Measurements from ENCODE around the gene CYS1. TPM values are rescaled to one million over a fixed set of nuclear protein-coding genes. Genes with fewer than 3 reads are reported as not detected.
A peak's percentile ranks its signal among the peaks of the same experiment; 100 is the strongest.

Gene CYS1
- total and polyA plus RNA-seq, 2 of the 8 experiments (the other 6 are each of a cell fraction or from before 2014, with no cell fraction given) = 0.09 to 0.13 TPM

DNA sequence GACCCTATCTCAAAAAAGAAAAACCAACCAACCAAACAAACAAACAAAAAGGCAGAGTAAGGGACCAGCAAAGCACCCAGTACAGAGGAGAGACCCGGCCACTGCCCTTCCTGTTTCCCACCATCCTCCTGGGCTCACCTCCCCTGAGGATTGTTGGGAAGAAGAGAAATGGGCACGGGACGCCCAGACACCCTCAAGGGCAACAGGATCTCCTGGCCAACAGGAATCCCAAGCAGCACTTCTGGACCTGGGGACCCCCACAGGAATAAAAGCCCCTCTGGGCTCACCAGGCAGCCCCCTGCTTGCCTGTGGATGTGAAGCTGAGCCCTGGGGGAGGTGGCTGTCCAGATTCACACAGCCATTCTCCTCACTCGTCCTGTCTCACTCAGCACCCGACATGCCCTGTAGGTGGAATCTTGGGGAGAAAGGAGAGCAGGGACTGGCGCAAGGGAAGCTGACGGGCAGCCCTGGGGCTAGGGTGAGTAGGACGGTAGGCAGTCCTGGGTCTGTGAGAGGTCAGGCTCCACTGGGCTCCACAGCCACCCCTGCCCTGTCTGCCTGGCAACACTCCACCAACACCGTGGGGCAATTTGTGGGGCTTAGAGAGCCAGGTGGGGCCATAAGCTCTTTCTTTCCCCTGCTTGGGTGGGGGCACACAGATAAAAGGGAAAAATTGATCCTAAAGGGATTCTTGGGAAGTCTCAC, 18.8 kb downstream of the CYS1 start:
- no peak overlapping the region for H3K27ac ChIP-seq (ENCODE audit: low read depth, low read length)
- no peak overlapping the region for H3K23ac ChIP-seq (ENCODE audit: insufficient read length)
- no peaks in the 10 kb centered on the region for H3K79me2 ChIP-seq (ENCODE audit: control insufficient read depth in 1 of 2, insufficient read depth in 2 of 2, low read length in 2 of 2)
- H2BK12ac ChIP-seq (ENCODE audit: low read depth, low read length) = 0 out of 2 replicates have a peak overlapping the region, but pooled peaks have one; percentile 50
- DNase-seq (ENCODE audit: low read depth in 1 of 2, low spot score in 2 of 2) = no peak
- H3K23me2 ChIP-seq (ENCODE audit: low read depth, low read length) = peaks cover 3% of the 10 kb centered on the region; the same call in 1 of the 2 replicates
- POLR2A ChIA-PET (ENCODE audit: partially characterized antibody) = interaction anchor here (0.6 to 1.5 kb wide), 2 partner anchors 13 to 480 kb away, joined by 3 read pairs; no protein-coding TSS in a partner anchor
- no peak overlapping the region for H2AFZ ChIP-seq (ENCODE audit: low read length)
- no peak overlapping the region for H2BK20ac ChIP-seq (ENCODE audit: low read length)
- no peak overlapping the region for H2BK5ac ChIP-seq (ENCODE audit: low read depth, low read length)
- CTCF ChIA-PET (ENCODE audit: partially characterized antibody) = interaction anchor here (0.6 to 7.7 kb wide), 6 partner anchors 9 to 91 kb away, joined by 3 to 68 read pairs (median 5); no protein-coding TSS in a partner anchor
- no peaks in the 10 kb centered on the region for H3K36me3 ChIP-seq (ENCODE audit: control insufficient read depth in 2 of 4, insufficient read depth in 4 of 4, low read length in 3 of 4)
- peaks cover 0 to 21% (median 1%) of the 10 kb centered on the region in 4 experiments; a peak in 3 of 7 replicates for H3K4me1 ChIP-seq (replicated peaks in 1 of 4; ENCODE audit: control insufficient read depth in 3 of 4, insufficient read depth in 4 of 4, low read length in 3 of 4)
- H3K27me3 ChIP-seq (replicated peaks in 1 of 4; ENCODE audit: control insufficient read depth in 3 of 4, extremely low read depth in 1 of 4, insufficient read depth in 3 of 4, low read length in 3 of 4) = no peaks in the 10 kb centered on the region
- peak overlapping the region; percentile 5 for H4K5ac ChIP-seq (ENCODE audit: insufficient read length, low read depth, low read length)
- no peaks in the 10 kb centered on the region for H3K79me1 ChIP-seq (ENCODE audit: low read depth, low read length)
- no peak overlapping the region for H4K8ac ChIP-seq (ENCODE audit: extremely low read depth, insufficient read depth, low read length)
- H3K4me2 ChIP-seq (ENCODE audit: insufficient read depth in 1 of 2, low read depth in 2 of 2, low read length in 2 of 2) = no peak overlapping the region
- WGBS, 2 experiments (ENCODE audit: extremely low coverage in 1 of 2, insufficient coverage in 1 of 2, insufficient read length in 1 of 2, insufficient replicate concordance in 2 of 2, low coverage in 1 of 2, low lambda C conversion rate in 2 of 2, missing lambda C conversion rate in 1 of 2) = 90% methylated on average over 9 of the region's 9 CpGs; no CpG with 5 or more reads in 1 of the 2 experiments
- no peak overlapping the region for H4K91ac ChIP-seq (replicated peaks; ENCODE audit: insufficient read length, low read length)
- no peak overlapping the region for H2BK15ac ChIP-seq (ENCODE audit: low read length)
- H4K20me1 ChIP-seq (replicated peaks in 1 of 2; ENCODE audit: control insufficient read depth in 1 of 2, insufficient read depth in 2 of 2, low read length in 2 of 2) = no peaks in the 10 kb centered on the region
- H3K9me3 ChIP-seq (ENCODE audit: insufficient read depth in 2 of 2, low read depth in 1 of 2, low read length in 1 of 2) = no peaks in the 10 kb centered on the region
- no peak overlapping the region for H3K14ac ChIP-seq (ENCODE audit: insufficient read length)
- no peak overlapping the region for H3K56ac ChIP-seq (replicated peaks; ENCODE audit: insufficient read length, low read depth, low read length)
- FAIRE-seq = no peak
- H3K9ac ChIP-seq (replicated peaks in 1 of 4; ENCODE audit: extremely low read depth in 1 of 4, low read depth in 3 of 4, low read length in 3 of 4) = no peak overlapping the region
- no peak overlapping the region for H3K4me3 ChIP-seq (ENCODE audit: extremely low read depth in 1 of 4, insufficient read depth in 2 of 4, low read depth in 3 of 4, low read length in 4 of 4)
- no peak overlapping the region for H3K4ac ChIP-seq (replicated peaks; ENCODE audit: insufficient read length, low read depth, low read length)
- H3K18ac ChIP-seq (ENCODE audit: extremely low read depth, low read length) = no peak overlapping the region
- H2AK5ac ChIP-seq (ENCODE audit: low read depth, low read length) = no peak overlapping the region
- H2BK120ac ChIP-seq (replicated peaks; ENCODE audit: low read depth, low read length) = no peak overlapping the region
- no peak for TF ChIP-seq EGR1 (IDR thresholded peaks at IDR 0.05; ENCODE audit: borderline replicate concordance, low read depth, low read length)
- TF ChIP-seq SP4 (IDR thresholded peaks at IDR 0.05; ENCODE audit: low read length) = no peak
- no peak for TF ChIP-seq CHD1 (IDR thresholded peaks at IDR 0.05; ENCODE audit: low read depth, low read length)

All from H1 (cell line).